Fibroblast of pulmonary artery (primary cell): ENCODE measurements around the gene NQO2.

Experiments
- DNase-seq: peaks from one replicate; pipeline ENCODE4 v3.0.0-alpha.2; 2010; ENCODE audit warnings: low read depth
- H3K4me3 ChIP-seq: replicated peaks from 2 replicates; pipeline ENCODE4 v1.5.1; 2011; ENCODE audit warnings: low read depth, mild to moderate bottlenecking, control low read depth, low read length, moderate library complexity
- CTCF ChIP-seq: IDR thresholded peaks from 2 replicates; pipeline ENCODE4 v1.5.1; 2011; ENCODE audit warnings: mild to moderate bottlenecking, control low read depth, low read length, inconsistent platforms; ENCODE audit errors: missing control alignments

The NQO2 gene

GRCh38 chr6:2980465-2980855, 19.2 kb upstream of the NQO2 start:
- DNase-seq = no peak
- no peak for TF ChIP-seq CTCF
- H3K4me3 ChIP-seq = no peak overlapping the region

GRCh38 chr6:2982426-2983117, 17.1 kb upstream of the NQO2 start:
- no peak overlapping the region for H3K4me3 ChIP-seq
- no peak for DNase-seq
- TF ChIP-seq CTCF = no peak

GRCh38 chr6:2984738-2985406, 14.8 kb upstream of the NQO2 start:
- TF ChIP-seq CTCF = no peak

GRCh38 chr6:2986722-2987221, 12.9 kb upstream of the NQO2 start:
- peak; percentile 85 for DNase-seq
- no peak overlapping the region for H3K4me3 ChIP-seq
- no peak for TF ChIP-seq CTCF

More at GRCh38 chr6:2984738-2985406, 14.8 kb upstream of the NQO2 start:
- H3K4me3 ChIP-seq = no peak overlapping the region
- DNase-seq = no peak

- H3K4me3 ChIP-seq = peak overlapping the region; percentile 63
- no peak for DNase-seq
- no peak for TF ChIP-seq CTCF
Observed at GRCh38 chr6:2988094-2988425, 11.6 kb upstream of the NQO2 start.

- peak overlapping the region; percentile 63 for H3K4me3 ChIP-seq
- TF ChIP-seq CTCF = peak; percentile 34
- DNase-seq = peak; percentile 90
Observed at GRCh38 chr6:2988426-2989331, 11.0 kb upstream of the NQO2 start.
